Ovary (tissue), 3 donors: ENCODE data around the gene TIFAB.

Source experiments
- EP300 ChIP-seq: sonication (generic); formaldehyde crosslinking; IDR thresholded peaks from one replicate; pipeline ENCODE4 v1.6.1; 2017; ENCODE audit warnings: antibody characterized with exemption
- POLR2A ChIP-seq: fragments of 450-650 bp; IDR thresholded peaks from one replicate; pipeline ENCODE4 v1.6.1; 2017; ENCODE audit warnings: antibody characterized with exemption, mild to moderate bottlenecking, moderate library complexity
- TF ChIP-seq, protein P1 (sequence below), 3 donors: fragments of 450-650 bp in 2 of 3; fragments of 200-600 bp in 1 of 3; IDR thresholded peaks; one replicate each; pipeline versions ENCODE4 v1.5.1 to v1.8.0; 2016 to 2022; ENCODE audit warnings: antibody characterized with exemption in 3 of 3, mild to moderate bottlenecking in 1 of 3
- donor health status: DM: no; HTN: no; CAD: no.

DNA sequence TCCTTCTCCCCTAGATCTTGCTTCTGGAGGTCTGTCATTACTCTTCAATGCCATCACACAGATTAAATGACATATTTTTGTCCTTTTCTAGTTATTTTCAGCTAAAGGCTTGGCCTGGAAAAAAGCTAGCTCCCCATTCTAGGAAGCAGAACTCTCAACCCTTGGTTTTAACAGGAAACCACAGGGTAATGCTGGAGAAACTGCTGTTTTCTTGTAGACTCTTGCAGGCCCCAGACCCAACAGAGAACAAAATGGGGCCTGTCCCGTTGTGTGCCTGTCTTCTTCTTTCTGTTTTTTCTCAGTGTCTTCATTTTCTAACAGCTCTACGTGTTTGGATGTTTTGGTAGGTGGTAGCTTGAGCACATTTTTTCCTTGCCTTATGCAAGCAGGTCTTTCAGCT is 26.5 kb downstream of the TIFAB start:
- TF ChIP-seq, protein P1, sequence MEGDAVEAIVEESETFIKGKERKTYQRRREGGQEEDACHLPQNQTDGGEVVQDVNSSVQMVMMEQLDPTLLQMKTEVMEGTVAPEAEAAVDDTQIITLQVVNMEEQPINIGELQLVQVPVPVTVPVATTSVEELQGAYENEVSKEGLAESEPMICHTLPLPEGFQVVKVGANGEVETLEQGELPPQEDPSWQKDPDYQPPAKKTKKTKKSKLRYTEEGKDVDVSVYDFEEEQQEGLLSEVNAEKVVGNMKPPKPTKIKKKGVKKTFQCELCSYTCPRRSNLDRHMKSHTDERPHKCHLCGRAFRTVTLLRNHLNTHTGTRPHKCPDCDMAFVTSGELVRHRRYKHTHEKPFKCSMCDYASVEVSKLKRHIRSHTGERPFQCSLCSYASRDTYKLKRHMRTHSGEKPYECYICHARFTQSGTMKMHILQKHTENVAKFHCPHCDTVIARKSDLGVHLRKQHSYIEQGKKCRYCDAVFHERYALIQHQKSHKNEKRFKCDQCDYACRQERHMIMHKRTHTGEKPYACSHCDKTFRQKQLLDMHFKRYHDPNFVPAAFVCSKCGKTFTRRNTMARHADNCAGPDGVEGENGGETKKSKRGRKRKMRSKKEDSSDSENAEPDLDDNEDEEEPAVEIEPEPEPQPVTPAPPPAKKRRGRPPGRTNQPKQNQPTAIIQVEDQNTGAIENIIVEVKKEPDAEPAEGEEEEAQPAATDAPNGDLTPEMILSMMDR (IDR thresholded peaks at IDR 0.05) = no peak
- no peak for TF ChIP-seq POLR2A
- no peak for TF ChIP-seq EP300
